Tibial artery (tissue), 4 donors: Measurements from ENCODE around the gene PPP1R27.

ENCODE experiments used
- DNase-seq, 2 donors: peaks; one replicate each; pipeline ENCODE4 v3.0.0-alpha.2; 2019
- H3K27ac ChIP-seq, 2 donors: fragments of 200-600 bp; sonication (generic) in 1 of 2; 1 replicate in 1 of 2; 2 replicates in 1 of 2; pipeline ENCODE4 v1.5.1; 2018 to 2019; ENCODE audit warnings: mild to moderate bottlenecking in 1 of 2
- H3K27me3 ChIP-seq, 2 donors: fragments of 200-600 bp; sonication (generic) in 1 of 2; one replicate each; pipeline versions ENCODE4 v1.5.1 to v1.6.0; 2016 to 2019
- H3K36me3 ChIP-seq, 3 donors: fragments of 200-600 bp; sonication (generic) in 2 of 3; one replicate each; pipeline ENCODE4 v1.5.1; 2016 to 2019; ENCODE audit warnings: mild to moderate bottlenecking in 2 of 3
- H3K4me1 ChIP-seq, 4 donors: fragments of 200-600 bp; sonication (generic) in 2 of 4; 1 replicate in 3 of 4; 2 replicates in 1 of 4; pipeline ENCODE4 v1.5.1; 2016 to 2019
- H3K4me3 ChIP-seq, 2 donors: fragments of 200-600 bp; sonication (generic) in 1 of 2; 1 replicate in 1 of 2; 2 replicates in 1 of 2; pipeline ENCODE4 v1.5.1; 2018 to 2019; ENCODE audit warnings: mild to moderate bottlenecking in 2 of 2
- H3K9me3 ChIP-seq, 3 donors: fragments of 200-600 bp; sonication (generic) in 1 of 3; one replicate each; pipeline ENCODE4 v1.5.1; 2016 to 2019
- CTCF ChIP-seq, 2 experiments: fragments of 200-600 bp in 1 of 2; fragments of 450-650 bp in 1 of 2; IDR thresholded peaks; one replicate each; pipeline ENCODE4 v1.5.1; 2017 to 2019; ENCODE audit warnings: antibody characterized with exemption in 2 of 2, mild to moderate bottlenecking in 1 of 2, moderate library complexity in 1 of 2
- intact Hi-C: fragments of 100-400 bp; cut with DNase I; formaldehyde crosslinking; loops from one replicate; pipeline ENCODE4 v1.15.0; 2023; ENCODE audit warnings: low total_unique reads

Gene PPP1R27

GRCh38 chr17:81809556-81809998 lies 25.3 kb downstream of the PPP1R27 start:
- Histone ChIP-seq H3K9me3 (no peaks in the 10 kb centered on the region), H3K27ac (no peak overlapping the region), H3K36me3 (no peaks in the 10 kb centered on the region), H3K4me3 (no peak overlapping the region), H3K27me3 (peaks cover 0 to 88% of the 10 kb centered on the region in 2 donors), H3K4me1 (peaks cover 0 to 7% (median 4%) of the 10 kb centered on the region in 4 donors)
- TF ChIP-seq CTCF (IDR thresholded peaks at IDR 0.05), result no peak
- intact Hi-C loops, result no loop called here
- no peak for DNase-seq

GRCh38 chr17:81808778-81809555 lies 25.9 kb downstream of the PPP1R27 start:
- Histone ChIP-seq H3K36me3 (no peaks in the 10 kb centered on the region), H3K4me3 (no peak overlapping the region), H3K4me1 (peaks cover 0 to 13% (median 10%) of the 10 kb centered on the region in 4 donors), H3K9me3 (no peaks in the 10 kb centered on the region), H3K27me3 (peaks cover 0 to 94% of the 10 kb centered on the region in 2 donors), H3K27ac (no peak overlapping the region)
- DNase-seq, result no peak
- no peak for TF ChIP-seq CTCF (IDR thresholded peaks at IDR 0.05)
- intact Hi-C loops, result no loop called here

GRCh38 chr17:81807839-81808238 lies 27.0 kb downstream of the PPP1R27 start:
- no peaks in the 10 kb centered on the region for H3K36me3 ChIP-seq
- no peak overlapping the region for H3K27ac ChIP-seq
- intact Hi-C loops, result no loop called here
- no peak for DNase-seq
- H3K9me3 ChIP-seq, result no peaks in the 10 kb centered on the region
- TF ChIP-seq CTCF (IDR thresholded peaks at IDR 0.05), result no peak
- H3K4me3 ChIP-seq, result no peak overlapping the region
- peaks cover 0 to 22% (median 17%) of the 10 kb centered on the region in 4 donors for H3K4me1 ChIP-seq
- peaks cover 0 to 94% of the 10 kb centered on the region in 2 donors for H3K27me3 ChIP-seq

- Histone ChIP-seq H3K4me1 (peaks cover 0 to 22% (median 17%) of the 10 kb centered on the region in 4 donors), H3K4me3 (no peak overlapping the region), H3K27ac (no peak overlapping the region), H3K36me3 (no peaks in the 10 kb centered on the region), H3K27me3 (peaks cover 0 to 94% of the 10 kb centered on the region in 2 donors), H3K9me3 (no peaks in the 10 kb centered on the region)
- no peak for TF ChIP-seq CTCF (IDR thresholded peaks at IDR 0.05)
- DNase-seq, result no peak
- intact Hi-C loops, result no loop called here
These were observed 27.6 kb downstream of the PPP1R27 start for GRCh38 chr17:81807210-81807719.

GRCh38 chr17:81806461-81807209 lies 28.2 kb downstream of the PPP1R27 start:
- no peak for DNase-seq

More at GRCh38 chr17:81806461-81807209, 28.2 kb downstream of the PPP1R27 start:
- no peak for TF ChIP-seq CTCF (IDR thresholded peaks at IDR 0.05)
- H3K4me1 ChIP-seq, result peaks cover 0 to 22% (median 17%) of the 10 kb centered on the region in 4 donors
- no peaks in the 10 kb centered on the region for H3K36me3 ChIP-seq
- H3K27ac ChIP-seq, result no peak overlapping the region
- intact Hi-C loops, result no loop called here
- H3K9me3 ChIP-seq, result no peaks in the 10 kb centered on the region
- peaks cover 0 to 94% of the 10 kb centered on the region in 2 donors for H3K27me3 ChIP-seq
- no peak overlapping the region for H3K4me3 ChIP-seq
